IMR-90 (cell line): ENCODE results near the gene RABGGTB. TPM values are rescaled to one million over a fixed set of nuclear protein-coding genes. Genes with fewer than 3 reads are reported as not detected.

ENCODE experiments used
- ATAC-seq: fragments of 200-7000 bp; cut with Tn5 transposase; 2 replicates; pipeline ENCODE4 v1.9.1; 2020; ENCODE audit warnings: low read depth, mild to moderate bottlenecking, moderate library complexity
- BruUV-seq: library from RNA; stranded (reverse); fragments of 400-500 nt; replicated peaks from 2 replicates; lab custom pipeline; 2021; lab: Mats Ljungman, UMichigan
- CTCF ChIA-PET: fragments of 300-600 bp; formaldehyde crosslinking; extraction: SDS; loops from one replicate; lab custom pipeline; 2021; ENCODE audit warnings: antibody characterized with exemption; lab: Yijun Ruan, JAX
- POLR2A ChIA-PET: fragments of 300-600 bp; sonication (Branson Sonifier 250); formaldehyde crosslinking; loops from one replicate; lab custom pipeline; 2022; ENCODE audit warnings: antibody characterized with exemption; ENCODE audit not compliant: unreplicated experiment; lab: Charles Lee
- DNase-seq: peaks from one replicate; pipeline ENCODE4 v3.0.0; 2013
- H2AFZ ChIP-seq: replicated peaks from 2 replicates; pipeline ENCODE3; 2013; ENCODE audit warnings: low read length, mild to moderate bottlenecking; ENCODE audit not compliant: poor library complexity
- H2AK5ac ChIP-seq: 2 replicates; pipeline ENCODE4 v1.6.1; 2013; ENCODE audit warnings: low read depth, low read length, inconsistent platforms
- H2AK9ac ChIP-seq: replicated peaks from 2 replicates; pipeline ENCODE3; 2013; ENCODE audit warnings: mild to moderate bottlenecking, low read depth, low read length, moderate library complexity; ENCODE audit not compliant: poor library complexity
- H2BK120ac ChIP-seq: 2 replicates; pipeline ENCODE4 v1.6.1; 2013; ENCODE audit warnings: low read depth, low read length, inconsistent platforms
- H2BK15ac ChIP-seq: 3 replicates; pipeline ENCODE4 v1.6.1; 2013; ENCODE audit warnings: low read depth, low read length, inconsistent platforms
- H2BK20ac ChIP-seq: 2 replicates; pipeline ENCODE4 v1.6.1; 2013; ENCODE audit warnings: low read depth, mild to moderate bottlenecking, inconsistent platforms, low read length, moderate library complexity
- H2BK5ac ChIP-seq: 2 replicates; pipeline ENCODE4 v1.6.1; 2013; ENCODE audit warnings: mild to moderate bottlenecking, low read depth, low read length, inconsistent platforms; ENCODE audit not compliant: poor library complexity, severe bottlenecking
- H3K14ac ChIP-seq: replicated peaks from 2 replicates; pipeline ENCODE4 v1.6.1; 2013; ENCODE audit warnings: low read depth, low read length, inconsistent platforms
- H3K18ac ChIP-seq: 2 replicates; pipeline ENCODE4 v1.6.1; 2013; ENCODE audit warnings: low read depth, low read length, control low read depth
- H3K23ac ChIP-seq: 2 replicates; pipeline ENCODE4 v1.6.1; 2013; ENCODE audit warnings: low read depth, low read length, inconsistent platforms
- H3K27ac ChIP-seq: 2 replicates; pipeline ENCODE4 v1.5.1; 2013; ENCODE audit warnings: mild to moderate bottlenecking, control low read depth, low read length; ENCODE audit not compliant: insufficient read depth
- H3K27me3 ChIP-seq: 2 replicates; pipeline ENCODE4 v1.6.1; 2013; ENCODE audit warnings: low read length; ENCODE audit not compliant: control insufficient read depth, insufficient read depth
- H3K36me3 ChIP-seq: 2 replicates; pipeline ENCODE4 v1.6.1; 2013; ENCODE audit warnings: low read length, mixed read lengths; ENCODE audit not compliant: control insufficient read depth, insufficient read depth
- H3K4ac ChIP-seq: 2 replicates; pipeline ENCODE4 v1.6.1; 2013; ENCODE audit warnings: low read depth, low read length, inconsistent platforms
- H3K4me1 ChIP-seq: 2 replicates; pipeline ENCODE4 v1.6.1; 2013; ENCODE audit warnings: low read length, mixed read lengths; ENCODE audit not compliant: control insufficient read depth, insufficient read depth
- H3K4me2 ChIP-seq: 2 replicates; pipeline ENCODE4 v1.6.1; 2013; ENCODE audit warnings: low read depth, mild to moderate bottlenecking, control low read depth, low read length, moderate library complexity
- H3K4me3 ChIP-seq: 2 replicates; pipeline ENCODE4 v1.5.1; 2013; ENCODE audit warnings: low read depth, mild to moderate bottlenecking, control low read depth, low read length, moderate library complexity; ENCODE audit not compliant: insufficient read depth
- H3K56ac ChIP-seq: 2 replicates; pipeline ENCODE4 v1.6.1; 2013; ENCODE audit warnings: low read length, inconsistent platforms; ENCODE audit not compliant: insufficient read depth; ENCODE audit errors: extremely low read depth
- H3K79me1 ChIP-seq, 2 experiments: 2 replicates each; pipeline ENCODE4 v1.6.1; 2013; ENCODE audit warnings: low read length in 2 of 2, inconsistent platforms in 1 of 2, low read depth in 1 of 2
- H3K9ac ChIP-seq: 2 replicates; pipeline ENCODE4 v1.6.1; 2013; ENCODE audit warnings: low read depth, low read length, control low read depth
- H3K9me1 ChIP-seq: 2 replicates; pipeline ENCODE4 v1.6.1; 2013; ENCODE audit warnings: low read length, inconsistent platforms; ENCODE audit not compliant: insufficient read depth
- H3K9me3 ChIP-seq: 2 replicates; pipeline ENCODE4 v1.6.1; 2013; ENCODE audit warnings: low read length; ENCODE audit not compliant: control insufficient read depth, insufficient read depth
- H4K20me1 ChIP-seq: 2 replicates; pipeline ENCODE4 v1.6.1; 2013; ENCODE audit warnings: low read length, inconsistent platforms; ENCODE audit not compliant: insufficient read depth
- H4K5ac ChIP-seq: 2 replicates; pipeline ENCODE4 v1.6.1; 2013; ENCODE audit warnings: mild to moderate bottlenecking, low read depth, low read length, control low read depth
- H4K8ac ChIP-seq, 2 experiments: 2 replicates each; pipeline ENCODE4 v1.6.1; 2013; ENCODE audit warnings: low read depth in 2 of 2, low read length in 2 of 2, control low read depth in 1 of 2, inconsistent platforms in 1 of 2
- H4K91ac ChIP-seq: 2 replicates; pipeline ENCODE4 v1.6.1; 2013; ENCODE audit warnings: low read depth, low read length, inconsistent platforms; ENCODE audit not compliant: insufficient read depth
- NFE2L2 ChIP-seq: fragments of 150-350 bp; IDR thresholded peaks from 2 replicates; pipeline ENCODE4 v1.6.1; 2016; ENCODE audit warnings: low read depth, mild to moderate bottlenecking, low read length
- RFX5 ChIP-seq: IDR thresholded peaks from 2 replicates; pipeline ENCODE4 v1.8.0; 2012; ENCODE audit warnings: low read depth, mild to moderate bottlenecking, low read length, moderate library complexity
- WGBS, 2 experiments: methylation state at CpG; one replicate each; pipeline versions ENCODE4 v1.1.5 to v1.1.7; 2013; ENCODE audit warnings: missing lambda C conversion rate in 2 of 2; ENCODE audit not compliant: insufficient read length in 1 of 2; ENCODE audit errors: extremely low coverage in 2 of 2; 5-methylcytosine and 5-hydroxymethylcytosine counted together
- dilution Hi-C: fragments of 300-500 bp; cut with HindIII; formaldehyde crosslinking; loops from one replicate; pipeline ENCODE4 v1.14.3; 2018; ENCODE audit warnings: low sequenced_read_pairs; ENCODE audit not compliant: unreplicated experiment
- in situ Hi-C: fragments of 300-500 bp; cut with MboI; formaldehyde crosslinking; loops from 3 replicates; pipeline ENCODE4 v1.14.3; 2019; ENCODE audit warnings: low sequenced_read_pairs, inconsistent platforms, mixed read lengths
- intact Hi-C: fragments of 100-400 bp; cut with micrococcal nuclease; formaldehyde crosslinking; loops from 2 replicates; pipeline ENCODE4 v1.10.0; 2022
- polyA plus RNA-seq, 3 experiments: library from polyadenylated mRNA; depleted of rRNA; stranded (reverse); fragments of >200 nt; gene quantifications; 2 replicates each; pipeline ENCODE4 v1.2.3, GENCODE V29; 2012; ENCODE audit warnings: low replicate concordance in 1 of 3
- total RNA-seq: library from RNA; depleted of rRNA; stranded (reverse); fragments of >200 nt; gene quantifications from 2 replicates; pipeline ENCODE4 v1.2.3, GENCODE V29; 2012

RABGGTB gene
- total and polyA plus RNA-seq, 2 of the 4 experiments (the other 2 are of a cell fraction): 48.2 to 76.0 TPM

DNA sequence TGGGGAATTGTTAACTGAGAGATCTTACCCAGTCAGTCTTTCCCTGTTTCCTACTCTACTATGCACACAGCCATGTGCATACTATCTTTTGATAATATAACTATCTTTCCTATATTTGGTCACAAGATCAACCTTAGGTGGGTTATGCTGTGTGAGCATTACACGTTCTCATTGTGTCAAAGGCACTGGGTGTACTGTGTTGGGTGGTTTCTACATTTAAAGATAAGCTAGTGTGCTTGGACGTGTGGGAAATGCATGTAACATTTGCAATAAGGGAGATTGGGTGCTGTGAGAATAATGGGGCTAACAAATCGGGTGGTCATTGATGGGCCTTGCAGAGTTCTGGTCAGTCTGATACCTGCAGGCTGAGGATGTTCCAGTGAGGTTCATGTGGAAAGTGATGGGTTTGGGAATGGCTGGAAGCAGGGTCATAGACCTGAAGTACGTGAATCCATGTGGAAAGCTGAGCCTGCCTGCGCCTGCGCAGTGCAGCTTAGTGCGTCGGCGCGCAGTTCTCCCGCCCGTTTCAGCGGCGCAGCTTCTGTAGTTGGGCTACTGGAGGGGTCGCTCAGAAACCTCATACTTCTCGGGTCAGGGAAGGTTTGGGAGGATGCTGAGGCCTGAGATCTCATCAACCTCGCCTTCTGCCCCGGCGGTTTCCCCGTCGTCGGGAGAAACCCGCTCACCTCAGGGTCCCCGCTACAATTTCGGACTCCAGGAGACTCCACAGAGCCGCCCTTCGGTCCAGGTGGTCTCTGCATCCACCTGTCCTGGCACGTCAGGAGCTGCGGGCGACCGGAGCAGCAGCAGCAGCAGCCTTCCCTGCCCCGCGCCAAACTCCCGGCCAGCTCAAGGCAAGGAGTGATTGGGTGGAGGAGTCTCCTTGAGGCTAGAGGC lies 10.6 kb downstream of the RABGGTB start, which contains the start of gene MSH4:
MSH4 (plus strand) TSS at position 507 of the 897 bp plus-strand sequence; CDS start at position 611, 104 bp downstream.
- ATAC-seq: peak; percentile 29
- dilution Hi-C loops (no loop called here), intact Hi-C loops (loop anchor here (10.0 kb wide), 1 partner anchor 532 kb away; no protein-coding TSS in a partner anchor), in situ Hi-C loops (loop anchor here (10.0 kb wide), 1 partner anchor 278 kb away; the partner anchor contains the start of gene ST6GALNAC3)
- H3K4me3 ChIP-seq: no peak within 1 kb of the TSS
- no peak within 1 kb of the TSS for H2AK5ac ChIP-seq
- ChIA-PET CTCF (interaction anchor here (0.6 kb wide), 1 partner anchor 1739 kb away, joined by 3 read pairs; no protein-coding TSS in a partner anchor), POLR2A (no interaction called here)
- H2BK120ac ChIP-seq: no peak within 1 kb of the TSS
- no peak within 1 kb of the TSS for H4K8ac ChIP-seq
- H3K9me3 ChIP-seq: no peaks in the 10 kb centered on the region
- H2BK20ac ChIP-seq: no peak within 1 kb of the TSS
- H4K91ac ChIP-seq: no peak within 1 kb of the TSS
- no peaks in the 10 kb centered on the region for H3K4me1 ChIP-seq
- no peak within 1 kb of the TSS for H3K56ac ChIP-seq
- 87% methylated on average over 16 of the region's 34 CpGs; no CpG with 5 or more reads in 1 of the 2 experiments for WGBS, 2 experiments
- peak within 1 kb of the TSS; percentile 26 for H2AFZ ChIP-seq
- H4K5ac ChIP-seq: no peak within 1 kb of the TSS
- no peak within 1 kb of the TSS for H2BK5ac ChIP-seq
- no peak within 1 kb of the TSS for H3K14ac ChIP-seq
- TF ChIP-seq RFX5: no peak
- no peak for TF ChIP-seq NFE2L2
- H3K4me2 ChIP-seq: no peak within 1 kb of the TSS
- H3K18ac ChIP-seq: no peak within 1 kb of the TSS
- DNase-seq: no peak
- no peak within 1 kb of the TSS for H2AK9ac ChIP-seq
- no peak within 1 kb of the TSS for H3K4ac ChIP-seq
- H3K27me3 ChIP-seq: no peaks in the 10 kb centered on the region
- 0 out of 2 replicates have a peak, but pooled peaks cover 2% of the 10 kb centered on the region for H3K9me1 ChIP-seq
- peaks cover 0 to 15% of the 10 kb centered on the region in 2 experiments; a peak in 1 of 4 replicates for H3K79me1 ChIP-seq
- H3K27ac ChIP-seq: no peak within 1 kb of the TSS
- no peak within 1 kb of the TSS for H3K23ac ChIP-seq
- peaks cover 39% of the 10 kb centered on the region for H3K36me3 ChIP-seq
- no TSS peak for BruUV-seq
- no peak within 1 kb of the TSS for H2BK15ac ChIP-seq
- no peak within 1 kb of the TSS for H3K9ac ChIP-seq
- peaks cover 33% of the 10 kb centered on the region for H4K20me1 ChIP-seq
